Renal cortical epithelial cell (primary cell): Measurements from ENCODE around the gene CCL28. TPM values are rescaled to one million over a fixed set of nuclear protein-coding genes. Genes with fewer than 3 reads are reported as not detected.
"Not testable (repeated sequence)": the region's sequence is repeated elsewhere in the genome, so short reads cannot be mapped to it uniquely, and the experiment has no call there.

Experiments used
- DNase-seq: peaks from one replicate; pipeline ENCODE4 v3.0.0-alpha.2; 2011; ENCODE audit warnings: low read depth
- total RNA-seq: library from RNA; depleted of rRNA; stranded (reverse); fragments of >200 nt; gene quantifications from 2 replicates; pipeline ENCODE4 v1.2.3, GENCODE V29; 2014

Gene CCL28
- total RNA-seq, 1 donor from 2014 or later, result 11.0 TPM

GRCh38 chr5:43410414-43410813 lies 1.8 kb downstream of the CCL28 start:
- DNase-seq, result no peak

- no peak for DNase-seq
These were observed 2.4 kb downstream of the CCL28 start for GRCh38 chr5:43409809-43410271.

GRCh38 chr5:43402524-43403066 lies 9.6 kb downstream of the CCL28 start:
- not testable (repeated sequence) for DNase-seq

GRCh38 chr5:43401827-43402226 lies 10.4 kb downstream of the CCL28 start:
- DNase-seq, result no peak

- DNase-seq, result peak; percentile 58
These were observed 12.1 kb downstream of the CCL28 start for GRCh38 chr5:43400082-43400481.

GRCh38 chr5:43396762-43397304 lies 15.4 kb downstream of the CCL28 start:
- no peak for DNase-seq

- no peak for DNase-seq
These were observed 21.7 kb downstream of the CCL28 start for GRCh38 chr5:43390471-43390870.

- DNase-seq, result peak; percentile 93
These were observed 22.4 kb downstream of the CCL28 start for GRCh38 chr5:43389679-43390329.

GRCh38 chr5:43386960-43387362 lies 25.2 kb downstream of the CCL28 start:
- DNase-seq, result peak; percentile 29

- no peak for DNase-seq
These were observed 35.6 kb downstream of the CCL28 start for GRCh38 chr5:43376496-43377140.

- no peak for DNase-seq
These were observed 40.4 kb downstream of the CCL28 start for GRCh38 chr5:43371821-43372220.

- DNase-seq, result no peak
These were observed 41.8 kb downstream of the CCL28 start for GRCh38 chr5:43370352-43370751.

GRCh38 chr5:43369651-43370050 lies 42.5 kb downstream of the CCL28 start:
- no peak for DNase-seq

GRCh38 chr5:43367909-43368669 lies 44.1 kb downstream of the CCL28 start:
- no peak for DNase-seq

- no peak for DNase-seq
These were observed 44.7 kb downstream of the CCL28 start for GRCh38 chr5:43367453-43367852.

GRCh38 chr5:43366680-43367246 lies 45.4 kb downstream of the CCL28 start:
- not testable (repeated sequence) for DNase-seq

GRCh38 chr5:43365155-43365554 lies 47.0 kb downstream of the CCL28 start:
- not testable (repeated sequence) for DNase-seq

- no peak for DNase-seq
These were observed 48.6 kb downstream of the CCL28 start for GRCh38 chr5:43363445-43364152.

GRCh38 chr5:43362725-43363435 lies 49.3 kb downstream of the CCL28 start:
- no peak for DNase-seq

GRCh38 chr5:43358726-43359125 lies 53.5 kb downstream of the CCL28 start:
- no peak for DNase-seq
